ENCODE results near the gene SLC35F3.

SLC35F3 gene

GRCh38 chr1:234214129-234214910, 309.8 kb downstream of the SLC35F3 start:
- DNase-seq (ENCODE audit: insufficient read length, low spot score) (no peak), FAIRE-seq (no peak)

- FAIRE-seq (no peak), DNase-seq (ENCODE audit: insufficient read length, low spot score) (no peak)
Observed at GRCh38 chr1:234214911-234215892, 310.7 kb downstream of the SLC35F3 start.

DNA sequence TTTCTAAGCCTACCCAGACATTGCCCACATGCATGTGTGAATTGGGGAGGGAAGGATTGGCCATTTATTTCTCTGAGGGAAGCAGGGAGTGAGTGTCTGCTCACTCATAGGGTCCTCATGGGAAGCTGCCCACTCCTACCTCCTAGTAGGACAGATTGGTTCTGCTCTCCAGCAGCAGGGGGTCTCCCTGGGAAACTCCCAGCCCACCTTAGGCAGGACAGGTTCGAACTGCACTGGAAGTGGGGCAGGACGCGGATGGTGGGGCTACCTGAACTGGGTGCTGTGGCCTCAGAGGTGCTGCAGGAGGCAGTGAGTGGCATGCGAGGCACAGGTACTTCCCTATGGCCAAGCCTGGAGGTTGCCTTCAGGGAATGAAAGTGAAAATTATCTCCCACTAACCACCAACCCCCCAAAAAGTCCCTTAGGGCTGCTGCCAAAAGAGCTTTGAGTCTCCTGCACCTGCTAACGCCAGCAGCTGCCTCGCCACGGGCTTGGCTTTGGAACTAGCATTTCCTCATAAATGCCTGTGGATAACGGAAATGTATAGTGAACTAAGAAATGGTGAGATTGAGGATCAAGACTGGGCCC, 311.7 kb downstream of the SLC35F3 start:
- peak; percentile 21 for FAIRE-seq
- no peak for DNase-seq (ENCODE audit: insufficient read length, low spot score)

- DNase-seq (ENCODE audit: insufficient read length, low spot score) (no peak), FAIRE-seq (no peak)
Observed at GRCh38 chr1:234217316-234217840, 312.9 kb downstream of the SLC35F3 start.

GRCh38 chr1:234218078-234218477, 313.6 kb downstream of the SLC35F3 start:
- DNase-seq (ENCODE audit: insufficient read length, low spot score) (no peak), FAIRE-seq (no peak)

DNA sequence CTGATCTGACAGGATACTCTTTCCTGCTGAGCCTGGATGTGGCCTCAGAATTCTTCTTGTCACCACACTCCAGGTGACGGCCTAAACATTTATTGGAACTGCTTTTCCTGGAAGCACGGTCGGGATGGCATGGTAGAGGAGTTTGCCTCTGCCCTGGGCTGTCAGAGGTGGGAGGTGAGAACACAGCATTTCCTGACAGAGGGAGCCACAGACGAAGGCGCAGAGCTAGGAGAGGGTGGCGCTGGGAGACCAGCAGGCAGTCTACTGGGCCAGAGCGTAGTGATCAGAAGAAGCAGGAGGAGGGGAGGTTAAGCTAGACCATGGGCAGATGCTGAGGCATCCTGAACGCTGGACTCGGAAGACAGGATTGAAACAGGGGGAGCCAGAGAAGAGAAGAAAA, 315.2 kb downstream of the SLC35F3 start:
- FAIRE-seq (no peak), DNase-seq (ENCODE audit: insufficient read length, low spot score) (no peak)

DNA sequence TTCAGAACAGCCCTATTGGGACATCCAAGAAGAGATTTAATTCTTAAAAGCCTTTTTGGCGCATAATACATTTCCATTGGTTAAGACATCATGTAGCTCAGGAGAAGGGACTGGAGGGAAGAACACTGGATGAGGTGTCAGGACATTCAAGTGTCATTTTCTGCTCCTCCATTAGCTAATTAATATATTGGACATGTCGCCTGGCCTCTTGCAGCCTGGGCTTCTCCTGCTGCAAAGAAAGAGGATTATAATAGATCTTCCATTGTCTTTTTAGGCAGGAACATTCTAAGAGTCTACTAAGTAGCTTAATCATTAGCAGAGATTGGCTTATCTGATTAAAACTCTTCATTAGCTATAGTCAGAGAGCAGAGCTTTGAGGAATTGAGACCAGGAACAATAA, 317.1 kb downstream of the SLC35F3 start:
- FAIRE-seq (no peak), DNase-seq (ENCODE audit: insufficient read length, low spot score) (no peak)

DNA sequence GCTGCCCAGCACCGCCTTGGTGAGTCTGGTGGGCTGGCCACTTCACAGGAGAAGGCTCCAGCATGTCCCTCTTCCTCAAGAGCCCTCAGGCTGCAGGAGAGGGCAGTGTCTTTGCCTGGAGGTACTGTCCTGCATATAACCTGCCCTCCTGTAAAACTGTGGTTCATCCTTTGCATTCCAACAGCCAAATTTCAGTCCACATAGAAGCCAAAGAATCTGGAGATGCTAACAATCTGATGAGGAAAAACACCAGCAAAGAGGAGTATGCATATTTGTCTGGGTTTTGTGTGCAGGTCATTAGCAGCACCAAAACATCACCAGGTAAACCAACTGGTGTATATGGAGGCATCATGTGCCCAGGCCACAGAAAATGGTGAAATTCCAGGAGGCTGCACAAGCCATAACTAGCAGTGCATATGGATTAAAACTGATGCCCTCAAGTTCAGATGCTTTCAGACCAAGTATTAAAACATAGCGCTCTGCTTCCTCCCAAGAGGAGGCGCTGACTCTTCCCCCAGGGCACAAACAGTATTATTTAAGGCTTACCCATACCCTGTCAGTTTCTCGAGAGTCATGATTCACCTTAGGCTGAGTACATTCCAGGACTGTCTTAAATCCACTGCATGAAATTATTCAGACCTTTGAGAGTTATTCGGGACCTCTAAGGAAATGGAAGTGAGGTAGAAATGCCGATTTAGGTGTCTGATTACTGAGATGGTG, 318.2 kb downstream of the SLC35F3 start:
- FAIRE-seq: no peak
- DNase-seq (ENCODE audit: insufficient read length, low spot score): no peak

- no peak for DNase-seq (ENCODE audit: insufficient read length, low spot score)
- FAIRE-seq: no peak
Observed at GRCh38 chr1:234226113-234226818, 321.8 kb downstream of the SLC35F3 start.

DNA sequence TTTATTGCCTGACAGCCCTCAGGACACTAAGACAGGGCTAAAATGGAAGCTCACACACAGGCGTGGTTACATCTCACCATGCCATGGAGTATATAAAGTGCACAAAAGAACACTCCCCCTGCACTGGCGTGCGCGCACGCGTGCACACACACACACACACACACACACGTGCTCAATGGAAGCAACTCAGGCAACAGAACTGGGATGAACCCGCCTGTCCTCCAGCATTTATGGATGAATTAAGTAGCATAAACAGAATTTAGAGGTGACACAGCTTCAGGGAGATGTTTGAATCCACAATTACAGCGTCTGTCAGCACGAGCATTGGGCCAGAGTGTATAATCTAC, 322.3 kb downstream of the SLC35F3 start:
- no peak for DNase-seq (ENCODE audit: insufficient read length, low spot score)
- FAIRE-seq: no peak

DNA sequence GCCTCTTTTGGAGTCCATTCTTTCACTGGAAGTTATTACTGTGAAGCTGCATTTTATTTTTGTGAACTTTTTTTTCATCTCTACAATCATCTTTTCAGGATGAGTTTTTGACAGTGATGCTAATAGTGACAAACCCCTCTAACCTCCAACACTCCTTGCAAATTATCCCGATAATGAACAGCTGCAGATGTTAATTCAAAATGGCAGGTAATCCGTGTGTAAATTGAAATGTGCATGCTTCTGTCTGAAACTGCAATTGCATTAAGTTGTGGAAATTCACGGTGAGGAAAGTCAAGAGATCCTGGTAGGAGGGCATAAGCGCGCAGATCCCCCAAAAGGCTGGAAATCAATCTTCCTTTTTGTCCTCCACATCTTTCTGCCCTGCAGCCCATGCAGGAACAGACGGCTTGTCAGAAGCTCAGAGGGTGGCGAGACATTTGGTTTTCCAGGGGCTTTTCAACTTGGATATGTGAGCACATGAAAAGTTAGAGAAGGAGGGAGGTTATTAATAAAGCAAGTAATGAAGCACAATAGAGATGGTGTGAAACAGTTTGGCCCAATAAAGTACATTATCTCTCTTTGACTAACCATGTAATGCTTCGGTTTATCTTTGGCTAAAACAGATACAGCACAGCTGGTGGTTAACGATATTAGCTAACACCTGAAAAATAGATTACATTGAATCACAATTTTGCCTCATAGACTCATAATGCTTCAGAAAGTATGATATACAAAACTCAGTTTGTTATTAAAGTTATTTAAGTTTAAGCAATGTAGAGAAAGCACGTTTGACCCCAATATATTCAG, 325.3 kb downstream of the SLC35F3 start:
- FAIRE-seq: no peak
- DNase-seq (ENCODE audit: insufficient read length, low spot score): no peak

DNA sequence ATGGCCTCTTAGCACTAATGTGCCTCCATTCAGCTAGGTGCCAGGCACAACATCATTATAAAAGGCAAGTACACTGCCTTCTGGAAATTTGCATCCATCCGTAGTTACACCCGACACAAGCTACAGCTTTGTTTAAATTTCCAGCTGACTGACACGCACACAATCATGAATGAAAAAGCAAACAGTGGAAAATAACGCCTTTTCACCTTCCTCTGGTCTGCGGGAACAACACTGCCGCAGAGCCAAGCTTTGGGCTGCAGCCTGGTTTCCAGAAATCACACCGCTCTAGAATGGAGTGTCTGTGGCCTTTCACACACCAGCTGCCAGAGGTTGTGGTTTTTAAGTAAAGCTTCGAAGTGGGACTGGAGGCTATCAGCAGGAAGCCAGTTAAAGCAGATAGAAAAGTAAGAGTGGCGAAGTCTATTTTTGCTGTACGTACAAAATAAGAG, 326.0 kb downstream of the SLC35F3 start:
- peak; percentile 90 for FAIRE-seq
- DNase-seq (ENCODE audit: insufficient read length, low spot score): peak; percentile 56

DNA sequence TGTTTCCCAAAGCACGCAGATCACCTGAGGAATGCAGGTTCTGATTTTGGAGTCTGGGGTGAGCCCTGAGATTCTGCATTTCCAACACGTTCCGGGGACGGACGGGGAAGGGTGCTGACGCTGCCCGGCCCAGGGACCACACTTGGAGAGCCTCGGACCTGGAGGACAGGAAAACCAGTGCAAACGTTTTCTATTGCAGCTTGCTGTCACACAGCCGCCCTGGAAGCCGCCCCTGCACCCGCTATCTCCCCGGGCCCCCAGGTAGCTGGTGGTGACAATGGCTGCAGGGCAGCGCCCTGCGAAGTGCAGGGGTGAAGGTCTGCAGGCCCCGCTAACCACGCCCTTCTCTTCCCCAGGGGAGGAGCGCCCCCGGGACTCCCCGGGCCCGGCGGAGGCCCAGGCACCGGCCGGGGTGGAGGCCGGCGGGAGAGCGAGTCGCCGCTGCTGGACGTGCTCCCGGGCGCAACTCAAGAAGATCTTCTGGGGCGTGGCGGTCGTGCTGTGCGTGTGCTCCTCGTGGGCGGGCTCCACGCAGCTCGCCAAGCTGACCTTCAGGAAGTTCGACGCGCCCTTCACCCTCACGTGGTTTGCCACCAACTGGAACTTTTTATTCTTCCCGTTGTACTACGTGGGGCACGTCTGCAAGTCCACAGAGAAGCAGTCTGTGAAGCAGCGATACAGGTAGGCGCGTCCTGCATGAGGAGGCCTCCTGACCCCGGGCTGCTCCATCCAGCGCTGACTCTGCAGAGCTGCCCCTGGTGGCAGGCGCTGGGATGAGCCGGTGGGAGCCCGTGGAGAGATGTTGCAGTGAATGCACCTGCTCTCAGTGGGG, 326.8 kb downstream of the SLC35F3 start:
- DNase-seq (ENCODE audit: insufficient read length, low spot score): no peak
- FAIRE-seq: no peak

DNA sequence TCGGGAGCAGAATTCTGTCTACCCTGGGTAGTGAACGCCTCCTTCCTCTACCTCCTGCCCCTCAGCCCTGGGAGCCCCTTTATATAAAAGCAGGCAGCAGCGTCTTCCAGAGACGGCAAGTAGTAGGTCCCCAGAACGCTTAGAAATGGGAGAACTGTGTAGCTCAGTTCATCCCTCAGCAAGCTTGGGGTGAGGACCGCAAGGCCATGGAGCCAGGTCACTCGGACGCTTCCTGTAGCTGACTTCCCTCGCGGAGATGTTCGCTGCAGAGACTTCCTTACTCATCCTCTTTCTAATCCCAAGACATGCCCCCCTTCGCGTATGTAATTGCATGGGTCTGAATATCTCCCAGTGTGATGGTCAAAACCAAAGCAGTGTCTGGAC, 327.4 kb downstream of the SLC35F3 start:
- no peak for FAIRE-seq

DNA sequence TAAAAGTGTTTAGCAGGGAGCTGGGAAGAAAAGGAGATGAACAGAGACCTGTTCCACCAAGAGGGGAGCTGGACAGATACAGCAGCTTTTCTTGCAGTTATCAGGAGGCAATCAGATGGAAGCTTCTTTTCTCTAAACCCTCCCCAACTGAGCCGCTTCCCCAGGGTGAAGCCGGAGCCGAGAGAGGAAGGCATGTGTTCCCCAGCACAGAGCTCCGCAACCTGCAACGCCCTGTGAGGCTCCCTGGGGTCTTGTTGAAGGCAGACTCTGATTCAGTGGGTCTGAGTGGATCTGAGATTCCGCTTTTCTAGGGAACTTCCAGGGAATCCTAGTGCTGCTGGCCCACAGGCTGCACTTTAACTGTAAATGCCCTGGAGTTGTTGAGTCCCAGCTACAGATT, 329.7 kb downstream of the SLC35F3 start:
- FAIRE-seq (no peak), DNase-seq (ENCODE audit: insufficient read length, low spot score) (no peak)

More for the DNA sequence above, 327.4 kb downstream of the SLC35F3 start:
- no peak for DNase-seq (ENCODE audit: insufficient read length, low spot score)

GRCh38 chr1:234235434-234235881, 331.0 kb downstream of the SLC35F3 start:
- FAIRE-seq: no peak

DNA sequence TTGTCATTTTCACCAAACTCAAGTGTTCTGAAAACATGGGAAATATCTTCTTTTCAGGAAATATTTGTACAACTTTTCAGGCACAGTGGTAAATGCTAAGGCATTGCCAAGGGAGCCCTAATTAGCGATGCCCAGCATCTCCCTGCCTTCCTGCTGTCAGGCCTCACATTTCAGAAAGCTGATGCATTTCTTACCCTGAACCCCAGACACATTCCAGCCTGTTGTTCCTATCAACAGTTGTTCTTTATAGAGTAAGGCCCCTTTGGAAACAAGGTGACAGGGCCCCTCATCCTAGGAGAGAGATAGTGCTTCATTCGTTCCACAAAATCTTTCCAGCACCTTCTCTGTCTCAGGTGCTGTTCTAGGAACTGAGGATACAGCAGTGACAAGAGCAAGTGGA, 332.9 kb downstream of the SLC35F3 start:
- no peak for DNase-seq (ENCODE audit: insufficient read length, low spot score)
- FAIRE-seq: no peak

More at GRCh38 chr1:234235434-234235881, 331.0 kb downstream of the SLC35F3 start:
- no peak for DNase-seq (ENCODE audit: insufficient read length, low spot score)

DNA sequence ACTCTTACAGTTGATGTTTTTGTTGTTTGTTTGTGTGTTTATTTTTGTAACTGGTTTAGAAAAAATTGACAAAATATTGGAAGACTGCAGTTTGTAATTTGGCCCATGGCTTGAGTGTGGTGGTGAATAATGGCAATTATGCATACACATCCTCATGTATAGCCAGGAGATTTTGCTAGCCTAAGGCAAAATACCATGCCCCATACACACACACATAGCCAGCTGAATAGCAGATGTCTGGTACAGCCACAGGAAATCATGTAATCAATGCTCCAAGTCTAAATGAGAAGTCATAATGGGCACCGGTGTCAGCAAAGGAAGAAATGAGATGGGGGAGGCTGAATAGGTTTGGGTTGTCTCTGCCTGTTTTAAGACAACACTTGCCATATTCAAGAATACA, 333.6 kb downstream of the SLC35F3 start:
- DNase-seq (ENCODE audit: insufficient read length, low spot score): no peak
- no peak for FAIRE-seq
